ENCODE data around the gene HERC3. TPM values are rescaled to one million over a fixed set of nuclear protein-coding genes. Genes with fewer than 3 reads are reported as not detected.
A peak's percentile ranks its signal among the peaks of the same experiment; 100 is the strongest.

HERC3 gene
- total RNA-seq, result 10 to 100 TPM; 22.7 to 26.1 TPM

- POLR2A ChIA-PET, result interaction anchor here (1.0 to 4.2 kb wide), 2 partner anchors 21 to 63 kb away, joined by 3 to 18 read pairs; no protein-coding TSS in a partner anchor
- ATAC-seq (peak; percentile 96), DNase-seq (peak; percentile 87)
- Mint-ChIP-seq H3K9me3 (ENCODE audit: insufficient read depth) (no peaks in the 10 kb centered on the region), H3K4me1 (ENCODE audit: low read depth) (peaks cover 34% of the 10 kb centered on the region), H3K27ac (peak within 1 kb of the TSS; percentile 79), H3K36me3 (ENCODE audit: low read depth) (peaks cover 16% of the 10 kb centered on the region), H3K27me3 (ENCODE audit: low read depth) (peaks cover 5% of the 10 kb centered on the region), H3K4me3 (peak within 1 kb of the TSS; percentile 86)
- CTCF ChIA-PET, result interaction anchor here (1.0 to 2.8 kb wide), 4 partner anchors 15 to 69 kb away, joined by 3 to 27 read pairs (median 4); no protein-coding TSS in a partner anchor
These were observed at the start of gene HERC3 for GRCh38 chr4:88591787-88592599. TSS of gene HERC3 (plus strand) at chr4:88592480. CDS start at chr4:88605824, 13,344 bp downstream.

DNA sequence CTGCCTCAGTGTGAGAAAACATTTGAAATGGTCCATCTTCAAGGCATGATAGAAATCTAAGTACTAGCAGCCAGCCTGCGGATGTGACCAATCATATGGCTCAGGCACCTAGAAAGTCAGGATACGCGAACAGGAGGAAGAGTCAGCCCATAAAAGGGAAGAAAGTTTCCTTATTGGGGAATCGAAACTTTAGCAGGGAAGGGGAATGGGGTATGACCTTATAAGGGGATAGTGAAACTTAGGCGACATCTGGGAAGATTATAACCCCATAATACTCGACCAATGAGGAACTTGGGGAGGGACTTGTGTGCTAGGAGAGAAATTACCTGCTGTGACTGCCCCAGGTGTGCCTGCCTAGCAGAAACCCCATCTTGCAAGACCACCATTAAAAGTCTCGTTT, 42.5 kb upstream of the HERC3 start:
- no peak for ATAC-seq
- no peak overlapping the region for H3K27ac Mint-ChIP-seq
- peaks cover 2% of the 10 kb centered on the region for H3K27me3 Mint-ChIP-seq (ENCODE audit: low read depth)
- H3K4me1 Mint-ChIP-seq (ENCODE audit: low read depth), result no peaks in the 10 kb centered on the region
- POLR2A ChIA-PET, result no interaction called here
- no peak for DNase-seq
- no peaks in the 10 kb centered on the region for H3K36me3 Mint-ChIP-seq (ENCODE audit: low read depth)
- CTCF ChIA-PET, result no interaction called here
- H3K9me3 Mint-ChIP-seq (ENCODE audit: insufficient read depth), result no peaks in the 10 kb centered on the region
- no peak overlapping the region for H3K4me3 Mint-ChIP-seq

DNA sequence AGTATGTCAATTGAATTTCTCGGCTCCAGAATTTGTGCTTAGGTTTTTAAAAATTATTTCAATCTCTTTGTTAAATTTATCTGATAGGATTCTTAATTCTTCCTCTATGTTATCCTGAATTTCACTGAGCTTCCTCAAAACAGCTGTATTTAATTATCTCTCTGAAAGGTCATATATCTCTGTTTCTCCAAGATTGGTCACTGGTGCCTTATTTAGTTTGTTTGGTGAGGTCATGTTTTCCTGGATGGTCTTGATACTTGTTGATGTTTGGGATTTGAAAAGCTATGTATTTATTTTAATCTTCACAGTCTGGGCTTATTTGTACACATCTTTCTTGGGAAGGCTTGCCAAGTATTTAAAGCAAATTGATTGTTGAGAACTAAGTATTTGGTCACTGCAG, 24.7 kb upstream of the HERC3 start:
- H3K36me3 Mint-ChIP-seq (ENCODE audit: low read depth), result no peaks in the 10 kb centered on the region
- no peak for ATAC-seq
- peaks cover 13% of the 10 kb centered on the region for H3K27me3 Mint-ChIP-seq (ENCODE audit: low read depth)
- DNase-seq, result no peak
- POLR2A ChIA-PET, result no interaction called here
- no peaks in the 10 kb centered on the region for H3K9me3 Mint-ChIP-seq (ENCODE audit: insufficient read depth)
- CTCF ChIA-PET, result interaction anchor here (0.6 kb wide), 1 partner anchor 95 kb away, joined by 4 read pairs; no protein-coding TSS in a partner anchor
- H3K4me1 Mint-ChIP-seq (ENCODE audit: low read depth), result no peaks in the 10 kb centered on the region
- no peak overlapping the region for H3K4me3 Mint-ChIP-seq
- H3K27ac Mint-ChIP-seq, result no peak overlapping the region

DNA sequence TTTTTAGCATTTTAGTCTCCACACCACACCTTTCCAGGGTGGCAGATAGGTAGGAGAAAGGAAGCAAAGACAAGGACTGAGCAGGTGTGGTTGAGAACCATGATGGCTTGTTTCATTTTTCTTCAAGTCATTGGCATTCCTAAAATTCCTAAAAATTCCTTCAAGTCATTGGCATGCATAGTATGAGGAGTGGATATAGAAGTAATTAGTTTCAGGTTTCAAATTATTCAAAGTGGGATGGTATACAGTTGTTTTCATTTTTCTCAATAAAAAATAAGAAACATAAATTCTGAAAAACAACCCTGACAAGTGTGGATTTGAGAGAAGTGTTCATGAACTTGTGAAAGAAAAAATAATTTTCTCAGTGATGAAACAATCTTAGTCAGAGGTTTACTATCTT, 22.3 kb upstream of the HERC3 start:
- Mint-ChIP-seq H3K27me3 (ENCODE audit: low read depth) (peaks cover 9% of the 10 kb centered on the region), H3K36me3 (ENCODE audit: low read depth) (no peaks in the 10 kb centered on the region), H3K4me3 (no peak overlapping the region), H3K27ac (no peak overlapping the region), H3K9me3 (ENCODE audit: insufficient read depth) (no peaks in the 10 kb centered on the region), H3K4me1 (ENCODE audit: low read depth) (no peaks in the 10 kb centered on the region)
- ChIA-PET CTCF (no interaction called here), POLR2A (no interaction called here)
- ATAC-seq (no peak), DNase-seq (no peak)

DNA sequence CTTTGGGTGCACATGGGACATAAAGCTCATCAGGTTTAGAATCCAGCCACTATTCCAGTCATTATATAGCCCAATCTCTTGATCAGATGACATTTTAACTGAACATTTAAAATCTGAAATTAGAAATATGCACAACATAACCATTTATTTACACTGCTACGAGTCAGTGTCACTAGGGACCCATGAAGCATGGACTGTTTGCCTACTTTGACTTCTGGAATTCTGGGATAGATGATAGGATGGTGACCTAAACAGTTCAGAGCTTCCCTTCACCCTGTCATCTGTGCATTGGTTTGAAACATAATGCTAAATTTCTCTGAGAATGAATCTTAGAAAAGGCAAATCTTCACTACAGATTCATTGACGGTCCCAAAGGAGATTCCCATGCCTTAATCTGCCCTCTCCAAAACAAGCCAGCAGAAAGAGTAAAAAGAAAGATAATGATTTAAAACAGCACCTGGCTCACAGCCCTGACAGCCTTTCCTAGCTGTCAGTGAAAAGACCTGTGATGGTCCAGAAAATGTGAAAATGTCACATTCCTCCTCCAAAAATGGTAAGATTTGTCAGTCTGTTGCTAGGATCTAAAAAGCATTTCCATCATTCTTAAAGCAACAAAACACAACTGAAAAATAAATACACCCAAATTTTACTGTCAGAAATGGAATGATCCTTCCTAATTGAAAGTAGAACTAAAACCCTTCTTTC, 18.9 kb upstream of the HERC3 start:
- H3K4me1 Mint-ChIP-seq (ENCODE audit: low read depth), result no peaks in the 10 kb centered on the region
- H3K27ac Mint-ChIP-seq, result no peak overlapping the region
- peaks cover 5% of the 10 kb centered on the region for H3K27me3 Mint-ChIP-seq (ENCODE audit: low read depth)
- no peaks in the 10 kb centered on the region for H3K36me3 Mint-ChIP-seq (ENCODE audit: low read depth)
- H3K4me3 Mint-ChIP-seq, result no peak overlapping the region
- ChIA-PET POLR2A (no interaction called here), CTCF (interaction anchor here (0.8 kb wide), 1 partner anchor 36 kb away, joined by 3 read pairs; no protein-coding TSS in a partner anchor)
- no peaks in the 10 kb centered on the region for H3K9me3 Mint-ChIP-seq (ENCODE audit: insufficient read depth)
- DNase-seq (no peak), ATAC-seq (no peak)

- no peaks in the 10 kb centered on the region for H3K4me1 Mint-ChIP-seq (ENCODE audit: low read depth)
- CTCF ChIA-PET, result no interaction called here
- peaks cover 5% of the 10 kb centered on the region for H3K27me3 Mint-ChIP-seq (ENCODE audit: low read depth)
- H3K4me3 Mint-ChIP-seq, result no peak overlapping the region
- POLR2A ChIA-PET, result no interaction called here
- no peaks in the 10 kb centered on the region for H3K9me3 Mint-ChIP-seq (ENCODE audit: insufficient read depth)
- ATAC-seq (no peak), DNase-seq (no peak)
- H3K27ac Mint-ChIP-seq, result no peak overlapping the region
- H3K36me3 Mint-ChIP-seq (ENCODE audit: low read depth), result no peaks in the 10 kb centered on the region
These were observed 18.3 kb upstream of the HERC3 start for GRCh38 chr4:88573995-88574394.

DNA sequence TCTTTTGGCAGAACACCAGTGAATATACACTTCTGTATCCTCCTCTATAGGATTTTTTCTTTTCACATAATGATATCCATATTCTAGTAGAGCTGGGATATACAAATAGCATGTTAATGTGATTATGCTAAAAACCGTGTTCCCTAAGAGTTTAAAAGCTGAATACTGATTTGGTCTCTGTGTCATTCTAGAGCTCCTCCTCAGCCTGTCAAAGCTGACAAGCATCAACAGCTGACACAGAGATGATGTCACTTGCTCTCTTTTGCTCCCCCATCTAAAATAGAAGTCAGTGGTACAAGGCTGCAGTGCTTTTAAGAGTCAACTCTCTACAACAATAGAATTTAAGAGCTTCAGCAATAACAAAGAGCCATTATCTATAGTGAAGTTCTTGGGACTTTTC, 17.1 kb upstream of the HERC3 start:
- ChIA-PET CTCF (interaction anchor here (1.1 kb wide), 1 partner anchor 36 kb away, joined by 4 read pairs; no protein-coding TSS in a partner anchor), POLR2A (no interaction called here)
- Mint-ChIP-seq H3K9me3 (ENCODE audit: insufficient read depth) (no peaks in the 10 kb centered on the region), H3K36me3 (ENCODE audit: low read depth) (no peaks in the 10 kb centered on the region), H3K4me1 (ENCODE audit: low read depth) (no peaks in the 10 kb centered on the region), H3K27me3 (ENCODE audit: low read depth) (peaks cover 5% of the 10 kb centered on the region), H3K27ac (no peak overlapping the region), H3K4me3 (no peak overlapping the region)
- no peak for ATAC-seq
- no peak for DNase-seq

GRCh38 chr4:88582493-88582892, 9.8 kb upstream of the HERC3 start:
- peaks cover 1% of the 10 kb centered on the region for H3K36me3 Mint-ChIP-seq (ENCODE audit: low read depth)
- H3K27ac Mint-ChIP-seq, result no peak overlapping the region
- DNase-seq, result no peak
- POLR2A ChIA-PET, result no interaction called here
- CTCF ChIA-PET, result no interaction called here
- H3K27me3 Mint-ChIP-seq (ENCODE audit: low read depth), result no peaks in the 10 kb centered on the region
- H3K4me1 Mint-ChIP-seq (ENCODE audit: low read depth), result no peaks in the 10 kb centered on the region
- H3K4me3 Mint-ChIP-seq, result no peak overlapping the region
- no peak for ATAC-seq
- H3K9me3 Mint-ChIP-seq (ENCODE audit: insufficient read depth), result peaks cover 8% of the 10 kb centered on the region

DNA sequence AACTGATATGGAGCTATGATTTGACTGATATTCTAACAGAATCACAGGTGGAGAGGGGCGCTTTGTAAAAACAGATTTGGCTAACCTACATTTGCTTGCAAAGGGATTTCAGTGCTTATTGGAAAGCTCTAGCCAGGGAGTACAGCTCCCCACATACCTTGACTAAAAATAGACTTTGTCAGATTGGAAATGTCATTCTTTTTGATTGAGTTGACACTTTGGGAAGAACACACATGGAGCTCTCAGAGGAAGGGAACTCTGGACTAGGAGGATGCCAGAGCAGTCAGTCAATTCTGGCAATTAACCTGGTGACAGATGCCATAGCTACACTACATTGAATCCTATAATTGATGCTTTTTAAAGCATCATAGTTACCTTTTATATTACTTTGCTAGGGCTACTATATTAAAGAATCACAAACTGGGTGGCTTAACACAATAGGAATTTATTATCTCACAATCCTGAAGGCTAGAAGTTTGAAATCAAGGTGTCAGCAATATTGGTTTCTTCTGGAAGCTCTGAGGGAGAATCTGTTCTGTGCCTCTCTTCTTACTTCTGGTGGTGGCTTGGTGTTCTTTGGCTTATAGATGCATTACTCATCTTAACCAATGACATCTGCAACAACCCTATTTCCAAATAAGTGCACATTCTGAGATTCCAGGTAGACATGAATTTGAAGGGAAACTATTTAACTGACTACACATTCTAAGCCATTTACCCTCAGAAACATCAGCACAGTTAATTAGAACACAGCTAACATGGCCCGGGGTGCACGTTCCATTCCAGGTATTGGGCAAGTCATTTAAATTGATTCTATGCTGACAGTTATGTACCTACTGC, 8.4 kb upstream of the HERC3 start:
- ATAC-seq (no peak), DNase-seq (no peak)
- H3K27ac Mint-ChIP-seq, result no peak overlapping the region
- no peaks in the 10 kb centered on the region for H3K4me1 Mint-ChIP-seq (ENCODE audit: low read depth)
- ChIA-PET POLR2A (no interaction called here), CTCF (interaction anchor here (0.9 to 1.0 kb wide), 2 partner anchors 44 to 84 kb away, joined by 3 to 6 read pairs; no protein-coding TSS in a partner anchor)
- H3K36me3 Mint-ChIP-seq (ENCODE audit: low read depth), result peaks cover 1% of the 10 kb centered on the region
- no peak overlapping the region for H3K4me3 Mint-ChIP-seq
- H3K27me3 Mint-ChIP-seq (ENCODE audit: low read depth), result no peaks in the 10 kb centered on the region
- H3K9me3 Mint-ChIP-seq (ENCODE audit: insufficient read depth), result peaks cover 8% of the 10 kb centered on the region

- Mint-ChIP-seq H3K9me3 (ENCODE audit: insufficient read depth) (peaks cover 8% of the 10 kb centered on the region), H3K27ac (no peak overlapping the region), H3K36me3 (ENCODE audit: low read depth) (peaks cover 1% of the 10 kb centered on the region), H3K4me3 (no peak overlapping the region), H3K27me3 (ENCODE audit: low read depth) (no peaks in the 10 kb centered on the region), H3K4me1 (ENCODE audit: low read depth) (no peaks in the 10 kb centered on the region)
- DNase-seq, result no peak
- ChIA-PET POLR2A (no interaction called here), CTCF (interaction anchor here (0.6 kb wide), 1 partner anchor 43 kb away, joined by 3 read pairs; no protein-coding TSS in a partner anchor)
- ATAC-seq, result no peak
These were observed 7.8 kb upstream of the HERC3 start for GRCh38 chr4:88584471-88584900.

DNA sequence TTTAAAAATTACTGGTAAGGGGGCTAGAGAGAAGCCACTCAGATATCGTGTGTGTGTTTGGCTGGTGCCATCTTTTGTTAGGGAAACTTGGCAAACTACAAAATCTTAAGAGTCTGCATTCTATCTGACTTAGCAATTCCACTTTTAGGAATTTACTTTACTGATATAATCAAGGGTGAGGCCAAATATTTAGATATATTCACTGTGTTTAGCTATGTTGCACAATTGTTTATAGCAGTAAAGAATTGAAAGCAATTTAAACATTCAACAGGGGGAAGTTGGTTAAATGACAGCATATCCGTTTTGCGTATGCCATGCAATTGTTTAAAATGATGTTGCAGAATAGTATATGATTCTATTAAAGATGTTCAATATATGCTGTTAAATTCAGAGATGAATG, 6.4 kb upstream of the HERC3 start:
- H3K4me1 Mint-ChIP-seq (ENCODE audit: low read depth), result no peaks in the 10 kb centered on the region
- no peak for DNase-seq
- ChIA-PET POLR2A (no interaction called here), CTCF (no interaction called here)
- no peak for ATAC-seq
- no peak overlapping the region for H3K4me3 Mint-ChIP-seq
- H3K27ac Mint-ChIP-seq, result no peak overlapping the region
- peaks cover 1% of the 10 kb centered on the region for H3K36me3 Mint-ChIP-seq (ENCODE audit: low read depth)
- peaks cover 8% of the 10 kb centered on the region for H3K9me3 Mint-ChIP-seq (ENCODE audit: insufficient read depth)
- H3K27me3 Mint-ChIP-seq (ENCODE audit: low read depth), result peaks cover 3% of the 10 kb centered on the region

Measured in activated CD8-positive, alpha-beta T cell treated with anti-CD3 and anti-CD28 coated beads, Interleukin-2, amount 10 ng/mL, durations not matched to agents 7 days and 5 days (primary cell).